ENCODE measurements around the gene GLIS1.

DNA sequence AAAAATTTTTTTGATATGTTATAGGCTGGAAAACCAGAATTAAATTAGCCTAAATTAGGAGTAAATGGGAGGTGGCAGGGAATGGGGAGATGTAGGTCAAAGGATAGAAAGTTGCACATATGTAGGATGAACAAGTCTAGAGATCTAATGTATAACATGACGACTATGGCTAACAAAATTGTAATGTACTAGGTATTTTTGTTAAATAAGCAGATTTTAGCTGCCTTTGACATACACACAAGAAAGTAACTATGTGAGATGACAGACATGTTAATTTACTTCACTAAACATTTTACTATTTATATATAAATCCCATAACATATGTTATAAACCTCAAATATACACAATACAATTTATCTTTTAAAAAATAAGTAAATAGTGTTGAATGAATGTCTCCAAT, 30.2 kb upstream of the GLIS1 start:
- no peak for TF ChIP-seq POLR2AphosphoS5 (IDR thresholded peaks at IDR 0.05; ENCODE audit: low read depth)
- TF ChIP-seq, protein P1, sequence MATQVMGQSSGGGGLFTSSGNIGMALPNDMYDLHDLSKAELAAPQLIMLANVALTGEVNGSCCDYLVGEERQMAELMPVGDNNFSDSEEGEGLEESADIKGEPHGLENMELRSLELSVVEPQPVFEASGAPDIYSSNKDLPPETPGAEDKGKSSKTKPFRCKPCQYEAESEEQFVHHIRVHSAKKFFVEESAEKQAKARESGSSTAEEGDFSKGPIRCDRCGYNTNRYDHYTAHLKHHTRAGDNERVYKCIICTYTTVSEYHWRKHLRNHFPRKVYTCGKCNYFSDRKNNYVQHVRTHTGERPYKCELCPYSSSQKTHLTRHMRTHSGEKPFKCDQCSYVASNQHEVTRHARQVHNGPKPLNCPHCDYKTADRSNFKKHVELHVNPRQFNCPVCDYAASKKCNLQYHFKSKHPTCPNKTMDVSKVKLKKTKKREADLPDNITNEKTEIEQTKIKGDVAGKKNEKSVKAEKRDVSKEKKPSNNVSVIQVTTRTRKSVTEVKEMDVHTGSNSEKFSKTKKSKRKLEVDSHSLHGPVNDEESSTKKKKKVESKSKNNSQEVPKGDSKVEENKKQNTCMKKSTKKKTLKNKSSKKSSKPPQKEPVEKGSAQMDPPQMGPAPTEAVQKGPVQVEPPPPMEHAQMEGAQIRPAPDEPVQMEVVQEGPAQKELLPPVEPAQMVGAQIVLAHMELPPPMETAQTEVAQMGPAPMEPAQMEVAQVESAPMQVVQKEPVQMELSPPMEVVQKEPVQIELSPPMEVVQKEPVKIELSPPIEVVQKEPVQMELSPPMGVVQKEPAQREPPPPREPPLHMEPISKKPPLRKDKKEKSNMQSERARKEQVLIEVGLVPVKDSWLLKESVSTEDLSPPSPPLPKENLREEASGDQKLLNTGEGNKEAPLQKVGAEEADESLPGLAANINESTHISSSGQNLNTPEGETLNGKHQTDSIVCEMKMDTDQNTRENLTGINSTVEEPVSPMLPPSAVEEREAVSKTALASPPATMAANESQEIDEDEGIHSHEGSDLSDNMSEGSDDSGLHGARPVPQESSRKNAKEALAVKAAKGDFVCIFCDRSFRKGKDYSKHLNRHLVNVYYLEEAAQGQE (IDR thresholded peaks at IDR 0.05; ENCODE audit: unreplicated experiment): no peak
- TF ChIP-seq, protein P2, sequence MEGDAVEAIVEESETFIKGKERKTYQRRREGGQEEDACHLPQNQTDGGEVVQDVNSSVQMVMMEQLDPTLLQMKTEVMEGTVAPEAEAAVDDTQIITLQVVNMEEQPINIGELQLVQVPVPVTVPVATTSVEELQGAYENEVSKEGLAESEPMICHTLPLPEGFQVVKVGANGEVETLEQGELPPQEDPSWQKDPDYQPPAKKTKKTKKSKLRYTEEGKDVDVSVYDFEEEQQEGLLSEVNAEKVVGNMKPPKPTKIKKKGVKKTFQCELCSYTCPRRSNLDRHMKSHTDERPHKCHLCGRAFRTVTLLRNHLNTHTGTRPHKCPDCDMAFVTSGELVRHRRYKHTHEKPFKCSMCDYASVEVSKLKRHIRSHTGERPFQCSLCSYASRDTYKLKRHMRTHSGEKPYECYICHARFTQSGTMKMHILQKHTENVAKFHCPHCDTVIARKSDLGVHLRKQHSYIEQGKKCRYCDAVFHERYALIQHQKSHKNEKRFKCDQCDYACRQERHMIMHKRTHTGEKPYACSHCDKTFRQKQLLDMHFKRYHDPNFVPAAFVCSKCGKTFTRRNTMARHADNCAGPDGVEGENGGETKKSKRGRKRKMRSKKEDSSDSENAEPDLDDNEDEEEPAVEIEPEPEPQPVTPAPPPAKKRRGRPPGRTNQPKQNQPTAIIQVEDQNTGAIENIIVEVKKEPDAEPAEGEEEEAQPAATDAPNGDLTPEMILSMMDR (conservative IDR thresholded peaks at IDR 0.05; ENCODE audit: low read depth in 2 of 2): no peak
- TF ChIP-seq JUNB (IDR thresholded peaks at IDR 0.05; ENCODE audit: unreplicated experiment): no peak
- TF ChIP-seq EZH2 (IDR thresholded peaks at IDR 0.05; ENCODE audit: low read depth, unreplicated experiment): no peak
- no peak for TF ChIP-seq EZH2phosphoT487 (IDR thresholded peaks at IDR 0.05; ENCODE audit: unreplicated experiment)
- TF ChIP-seq CREB1 (CRISPR knock-in tag; IDR thresholded peaks at IDR 0.05; ENCODE audit: low read depth): no peak
- TF ChIP-seq, protein P3, sequence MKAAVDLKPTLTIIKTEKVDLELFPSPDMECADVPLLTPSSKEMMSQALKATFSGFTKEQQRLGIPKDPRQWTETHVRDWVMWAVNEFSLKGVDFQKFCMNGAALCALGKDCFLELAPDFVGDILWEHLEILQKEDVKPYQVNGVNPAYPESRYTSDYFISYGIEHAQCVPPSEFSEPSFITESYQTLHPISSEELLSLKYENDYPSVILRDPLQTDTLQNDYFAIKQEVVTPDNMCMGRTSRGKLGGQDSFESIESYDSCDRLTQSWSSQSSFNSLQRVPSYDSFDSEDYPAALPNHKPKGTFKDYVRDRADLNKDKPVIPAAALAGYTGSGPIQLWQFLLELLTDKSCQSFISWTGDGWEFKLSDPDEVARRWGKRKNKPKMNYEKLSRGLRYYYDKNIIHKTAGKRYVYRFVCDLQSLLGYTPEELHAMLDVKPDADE (IDR thresholded peaks at IDR 0.05): no peak
- no peak for TF ChIP-seq ZNF114 (CRISPR knock-in tag; IDR thresholded peaks at IDR 0.05)
- no peak for TF ChIP-seq ZNF331 (CRISPR knock-in tag; IDR thresholded peaks at IDR 0.05; ENCODE audit: low read depth)
- no peak for TF ChIP-seq NANOG (IDR thresholded peaks at IDR 0.05; ENCODE audit: borderline replicate concordance)
- TF ChIP-seq STAT1 (IDR thresholded peaks at IDR 0.05; ENCODE audit: unreplicated experiment): no peak
- TF ChIP-seq, protein P4, sequence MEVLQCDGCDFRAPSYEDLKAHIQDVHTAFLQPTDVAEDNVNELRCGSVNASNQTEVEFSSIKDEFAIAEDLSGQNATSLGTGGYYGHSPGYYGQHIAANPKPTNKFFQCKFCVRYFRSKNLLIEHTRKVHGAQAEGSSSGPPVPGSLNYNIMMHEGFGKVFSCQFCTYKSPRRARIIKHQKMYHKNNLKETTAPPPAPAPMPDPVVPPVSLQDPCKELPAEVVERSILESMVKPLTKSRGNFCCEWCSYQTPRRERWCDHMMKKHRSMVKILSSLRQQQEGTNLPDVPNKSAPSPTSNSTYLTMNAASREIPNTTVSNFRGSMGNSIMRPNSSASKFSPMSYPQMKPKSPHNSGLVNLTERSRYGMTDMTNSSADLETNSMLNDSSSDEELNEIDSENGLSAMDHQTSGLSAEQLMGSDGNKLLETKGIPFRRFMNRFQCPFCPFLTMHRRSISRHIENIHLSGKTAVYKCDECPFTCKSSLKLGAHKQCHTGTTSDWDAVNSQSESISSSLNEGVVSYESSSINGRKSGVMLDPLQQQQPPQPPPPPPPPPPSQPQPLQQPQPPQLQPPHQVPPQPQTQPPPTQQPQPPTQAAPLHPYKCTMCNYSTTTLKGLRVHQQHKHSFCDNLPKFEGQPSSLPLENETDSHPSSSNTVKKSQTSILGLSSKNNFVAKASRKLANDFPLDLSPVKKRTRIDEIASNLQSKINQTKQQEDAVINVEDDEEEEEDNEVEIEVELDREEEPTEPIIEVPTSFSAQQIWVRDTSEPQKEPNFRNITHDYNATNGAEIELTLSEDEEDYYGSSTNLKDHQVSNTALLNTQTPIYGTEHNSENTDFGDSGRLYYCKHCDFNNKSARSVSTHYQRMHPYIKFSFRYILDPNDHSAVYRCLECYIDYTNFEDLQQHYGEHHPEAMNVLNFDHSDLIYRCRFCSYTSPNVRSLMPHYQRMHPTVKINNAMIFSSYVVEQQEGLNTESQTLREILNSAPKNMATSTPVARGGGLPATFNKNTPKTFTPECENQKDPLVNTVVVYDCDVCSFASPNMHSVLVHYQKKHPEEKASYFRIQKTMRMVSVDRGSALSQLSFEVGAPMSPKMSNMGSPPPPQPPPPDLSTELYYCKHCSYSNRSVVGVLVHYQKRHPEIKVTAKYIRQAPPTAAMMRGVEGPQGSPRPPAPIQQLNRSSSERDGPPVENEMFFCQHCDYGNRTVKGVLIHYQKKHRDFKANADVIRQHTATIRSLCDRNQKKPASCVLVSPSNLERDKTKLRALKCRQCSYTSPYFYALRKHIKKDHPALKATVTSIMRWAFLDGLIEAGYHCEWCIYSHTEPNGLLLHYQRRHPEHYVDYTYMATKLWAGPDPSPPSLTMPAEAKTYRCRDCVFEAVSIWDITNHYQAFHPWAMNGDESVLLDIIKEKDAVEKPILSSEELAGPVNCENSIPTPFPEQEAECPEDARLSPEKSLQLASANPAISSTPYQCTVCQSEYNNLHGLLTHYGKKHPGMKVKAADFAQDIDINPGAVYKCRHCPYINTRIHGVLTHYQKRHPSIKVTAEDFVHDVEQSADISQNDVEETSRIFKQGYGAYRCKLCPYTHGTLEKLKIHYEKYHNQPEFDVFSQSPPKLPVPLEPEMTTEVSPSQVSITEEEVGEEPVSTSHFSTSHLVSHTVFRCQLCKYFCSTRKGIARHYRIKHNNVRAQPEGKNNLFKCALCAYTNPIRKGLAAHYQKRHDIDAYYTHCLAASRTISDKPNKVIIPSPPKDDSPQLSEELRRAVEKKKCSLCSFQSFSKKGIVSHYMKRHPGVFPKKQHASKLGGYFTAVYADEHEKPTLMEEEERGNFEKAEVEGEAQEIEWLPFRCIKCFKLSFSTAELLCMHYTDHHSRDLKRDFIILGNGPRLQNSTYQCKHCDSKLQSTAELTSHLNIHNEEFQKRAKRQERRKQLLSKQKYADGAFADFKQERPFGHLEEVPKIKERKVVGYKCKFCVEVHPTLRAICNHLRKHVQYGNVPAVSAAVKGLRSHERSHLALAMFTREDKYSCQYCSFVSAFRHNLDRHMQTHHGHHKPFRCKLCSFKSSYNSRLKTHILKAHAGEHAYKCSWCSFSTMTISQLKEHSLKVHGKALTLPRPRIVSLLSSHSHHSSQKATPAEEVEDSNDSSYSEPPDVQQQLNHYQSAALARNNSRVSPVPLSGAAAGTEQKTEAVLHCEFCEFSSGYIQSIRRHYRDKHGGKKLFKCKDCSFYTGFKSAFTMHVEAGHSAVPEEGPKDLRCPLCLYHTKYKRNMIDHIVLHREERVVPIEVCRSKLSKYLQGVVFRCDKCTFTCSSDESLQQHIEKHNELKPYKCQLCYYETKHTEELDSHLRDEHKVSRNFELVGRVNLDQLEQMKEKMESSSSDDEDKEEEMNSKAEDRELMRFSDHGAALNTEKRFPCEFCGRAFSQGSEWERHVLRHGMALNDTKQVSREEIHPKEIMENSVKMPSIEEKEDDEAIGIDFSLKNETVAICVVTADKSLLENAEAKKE (CRISPR knock-in tag; IDR thresholded peaks at IDR 0.05): no peak

Data from GM23338 (cell line).